IMR-90 (cell line): ENCODE data around the gene CCDC33. TPM values are rescaled to one million over a fixed set of nuclear protein-coding genes. Genes with fewer than 3 reads are reported as not detected.

Experiments
- ATAC-seq: fragments of 200-7000 bp; cut with Tn5 transposase; 2 replicates; pipeline ENCODE4 v1.9.1; 2020; ENCODE audit warnings: low read depth, mild to moderate bottlenecking, moderate library complexity
- BruUV-seq: library from RNA; stranded (reverse); fragments of 400-500 nt; replicated peaks from 2 replicates; lab custom pipeline; 2021; lab: Mats Ljungman, UMichigan
- CTCF ChIA-PET: fragments of 300-600 bp; formaldehyde crosslinking; extraction: SDS; loops from one replicate; lab custom pipeline; 2021; ENCODE audit warnings: antibody characterized with exemption; lab: Yijun Ruan, JAX
- POLR2A ChIA-PET: fragments of 300-600 bp; sonication (Branson Sonifier 250); formaldehyde crosslinking; loops from one replicate; lab custom pipeline; 2022; ENCODE audit warnings: antibody characterized with exemption; ENCODE audit not compliant: unreplicated experiment; lab: Charles Lee
- DNase-seq: peaks from one replicate; pipeline ENCODE4 v3.0.0; 2013
- H2AFZ ChIP-seq: replicated peaks from 2 replicates; pipeline ENCODE3; 2013; ENCODE audit warnings: low read length, mild to moderate bottlenecking; ENCODE audit not compliant: poor library complexity
- H2AK5ac ChIP-seq: 2 replicates; pipeline ENCODE4 v1.6.1; 2013; ENCODE audit warnings: low read depth, low read length, inconsistent platforms
- H2AK9ac ChIP-seq: replicated peaks from 2 replicates; pipeline ENCODE3; 2013; ENCODE audit warnings: mild to moderate bottlenecking, low read depth, low read length, moderate library complexity; ENCODE audit not compliant: poor library complexity
- H2BK120ac ChIP-seq: 2 replicates; pipeline ENCODE4 v1.6.1; 2013; ENCODE audit warnings: low read depth, low read length, inconsistent platforms
- H2BK15ac ChIP-seq: 3 replicates; pipeline ENCODE4 v1.6.1; 2013; ENCODE audit warnings: low read depth, low read length, inconsistent platforms
- H2BK20ac ChIP-seq: 2 replicates; pipeline ENCODE4 v1.6.1; 2013; ENCODE audit warnings: low read depth, mild to moderate bottlenecking, inconsistent platforms, low read length, moderate library complexity
- H2BK5ac ChIP-seq: 2 replicates; pipeline ENCODE4 v1.6.1; 2013; ENCODE audit warnings: mild to moderate bottlenecking, low read depth, low read length, inconsistent platforms; ENCODE audit not compliant: poor library complexity, severe bottlenecking
- H3K14ac ChIP-seq: replicated peaks from 2 replicates; pipeline ENCODE4 v1.6.1; 2013; ENCODE audit warnings: low read depth, low read length, inconsistent platforms
- H3K18ac ChIP-seq: 2 replicates; pipeline ENCODE4 v1.6.1; 2013; ENCODE audit warnings: low read depth, low read length, control low read depth
- H3K23ac ChIP-seq: 2 replicates; pipeline ENCODE4 v1.6.1; 2013; ENCODE audit warnings: low read depth, low read length, inconsistent platforms
- H3K27ac ChIP-seq: 2 replicates; pipeline ENCODE4 v1.5.1; 2013; ENCODE audit warnings: mild to moderate bottlenecking, control low read depth, low read length; ENCODE audit not compliant: insufficient read depth
- H3K27me3 ChIP-seq: 2 replicates; pipeline ENCODE4 v1.6.1; 2013; ENCODE audit warnings: low read length; ENCODE audit not compliant: control insufficient read depth, insufficient read depth
- H3K36me3 ChIP-seq: 2 replicates; pipeline ENCODE4 v1.6.1; 2013; ENCODE audit warnings: low read length, mixed read lengths; ENCODE audit not compliant: control insufficient read depth, insufficient read depth
- H3K4ac ChIP-seq: 2 replicates; pipeline ENCODE4 v1.6.1; 2013; ENCODE audit warnings: low read depth, low read length, inconsistent platforms
- H3K4me1 ChIP-seq: 2 replicates; pipeline ENCODE4 v1.6.1; 2013; ENCODE audit warnings: low read length, mixed read lengths; ENCODE audit not compliant: control insufficient read depth, insufficient read depth
- H3K4me2 ChIP-seq: 2 replicates; pipeline ENCODE4 v1.6.1; 2013; ENCODE audit warnings: low read depth, mild to moderate bottlenecking, control low read depth, low read length, moderate library complexity
- H3K4me3 ChIP-seq: 2 replicates; pipeline ENCODE4 v1.5.1; 2013; ENCODE audit warnings: low read depth, mild to moderate bottlenecking, control low read depth, low read length, moderate library complexity; ENCODE audit not compliant: insufficient read depth
- H3K56ac ChIP-seq: 2 replicates; pipeline ENCODE4 v1.6.1; 2013; ENCODE audit warnings: low read length, inconsistent platforms; ENCODE audit not compliant: insufficient read depth; ENCODE audit errors: extremely low read depth
- H3K79me1 ChIP-seq, 2 experiments: 2 replicates each; pipeline ENCODE4 v1.6.1; 2013; ENCODE audit warnings: low read length in 2 of 2, inconsistent platforms in 1 of 2, low read depth in 1 of 2
- H3K9ac ChIP-seq: 2 replicates; pipeline ENCODE4 v1.6.1; 2013; ENCODE audit warnings: low read depth, low read length, control low read depth
- H3K9me1 ChIP-seq: 2 replicates; pipeline ENCODE4 v1.6.1; 2013; ENCODE audit warnings: low read length, inconsistent platforms; ENCODE audit not compliant: insufficient read depth
- H3K9me3 ChIP-seq: 2 replicates; pipeline ENCODE4 v1.6.1; 2013; ENCODE audit warnings: low read length; ENCODE audit not compliant: control insufficient read depth, insufficient read depth
- H4K20me1 ChIP-seq: 2 replicates; pipeline ENCODE4 v1.6.1; 2013; ENCODE audit warnings: low read length, inconsistent platforms; ENCODE audit not compliant: insufficient read depth
- H4K5ac ChIP-seq: 2 replicates; pipeline ENCODE4 v1.6.1; 2013; ENCODE audit warnings: mild to moderate bottlenecking, low read depth, low read length, control low read depth
- H4K8ac ChIP-seq, 2 experiments: 2 replicates each; pipeline ENCODE4 v1.6.1; 2013; ENCODE audit warnings: low read depth in 2 of 2, low read length in 2 of 2, control low read depth in 1 of 2, inconsistent platforms in 1 of 2
- H4K91ac ChIP-seq: 2 replicates; pipeline ENCODE4 v1.6.1; 2013; ENCODE audit warnings: low read depth, low read length, inconsistent platforms; ENCODE audit not compliant: insufficient read depth
- BHLHE40 ChIP-seq: fragments of 150-350 bp; IDR thresholded peaks from 2 replicates; pipeline ENCODE4 v1.6.1; 2016; ENCODE audit warnings: mild to moderate bottlenecking, low read depth, low read length
- CEBPB ChIP-seq: IDR thresholded peaks from 2 replicates; pipeline ENCODE4 v1.6.1; 2012; ENCODE audit warnings: low read depth, low read length, improper control_type of control experiment
- CHD1 ChIP-seq: IDR thresholded peaks from 2 replicates; pipeline ENCODE4 v1.6.1; 2012; ENCODE audit warnings: low read depth, low read length, improper control_type of control experiment
- CTCF ChIP-seq: conservative IDR thresholded peaks from 2 replicates; pipeline ENCODE4 v1.5.1; 2012; ENCODE audit warnings: mild to moderate bottlenecking, low read depth, low read length, improper control_type of control experiment
- ELK1 ChIP-seq: fragments of 150-350 bp; IDR thresholded peaks from 2 replicates; pipeline ENCODE4 v1.6.1; 2016; ENCODE audit warnings: low read depth, mild to moderate bottlenecking, low read length, moderate library complexity, borderline replicate concordance
- FOS ChIP-seq: fragments of 150-350 bp; IDR thresholded peaks from 2 replicates; pipeline ENCODE4 v1.6.1; 2016; ENCODE audit warnings: low read depth, low read length
- MAFK ChIP-seq: IDR thresholded peaks from 2 replicates; pipeline ENCODE4 v1.6.1; 2012; ENCODE audit warnings: low read depth, low read length, improper control_type of control experiment
- MAZ ChIP-seq: IDR thresholded peaks from 2 replicates; pipeline ENCODE4 v1.6.1; 2012; ENCODE audit warnings: low read depth, mild to moderate bottlenecking, low read length, improper control_type of control experiment, moderate library complexity, borderline replicate concordance
- NFE2L2 ChIP-seq: fragments of 150-350 bp; IDR thresholded peaks from 2 replicates; pipeline ENCODE4 v1.6.1; 2016; ENCODE audit warnings: low read depth, mild to moderate bottlenecking, low read length
- RCOR1 ChIP-seq: IDR thresholded peaks from 2 replicates; pipeline ENCODE4 v1.6.1; 2012; ENCODE audit warnings: mild to moderate bottlenecking, low read length, improper control_type of control experiment; ENCODE audit not compliant: insufficient replicate concordance
- RFX5 ChIP-seq: IDR thresholded peaks from 2 replicates; pipeline ENCODE4 v1.8.0; 2012; ENCODE audit warnings: low read depth, mild to moderate bottlenecking, low read length, moderate library complexity
- USF2 ChIP-seq: fragments of 150-350 bp; IDR thresholded peaks from 2 replicates; pipeline ENCODE4 v1.6.1; 2017; ENCODE audit warnings: mild to moderate bottlenecking, antibody characterized with exemption, low read length, low read depth
- WGBS, 2 experiments: methylation state at CpG; one replicate each; pipeline versions ENCODE4 v1.1.5 to v1.1.7; 2013; ENCODE audit warnings: missing lambda C conversion rate in 2 of 2; ENCODE audit not compliant: insufficient read length in 1 of 2; ENCODE audit errors: extremely low coverage in 2 of 2; 5-methylcytosine and 5-hydroxymethylcytosine counted together
- dilution Hi-C: fragments of 300-500 bp; cut with HindIII; formaldehyde crosslinking; loops from one replicate; pipeline ENCODE4 v1.14.3; 2018; ENCODE audit warnings: low sequenced_read_pairs; ENCODE audit not compliant: unreplicated experiment
- in situ Hi-C: fragments of 300-500 bp; cut with MboI; formaldehyde crosslinking; loops from 3 replicates; pipeline ENCODE4 v1.14.3; 2019; ENCODE audit warnings: low sequenced_read_pairs, inconsistent platforms, mixed read lengths
- intact Hi-C: fragments of 100-400 bp; cut with micrococcal nuclease; formaldehyde crosslinking; loops from 2 replicates; pipeline ENCODE4 v1.10.0; 2022
- polyA plus RNA-seq, 3 experiments: library from polyadenylated mRNA; depleted of rRNA; stranded (reverse); fragments of >200 nt; gene quantifications; 2 replicates each; pipeline ENCODE4 v1.2.3, GENCODE V29; 2012; ENCODE audit warnings: low replicate concordance in 1 of 3
- total RNA-seq: library from RNA; depleted of rRNA; stranded (reverse); fragments of >200 nt; gene quantifications from 2 replicates; pipeline ENCODE4 v1.2.3, GENCODE V29; 2012

CCDC33 gene
- total and polyA plus RNA-seq, 2 of the 4 experiments (the other 2 are of a cell fraction), result not detected

DNA sequence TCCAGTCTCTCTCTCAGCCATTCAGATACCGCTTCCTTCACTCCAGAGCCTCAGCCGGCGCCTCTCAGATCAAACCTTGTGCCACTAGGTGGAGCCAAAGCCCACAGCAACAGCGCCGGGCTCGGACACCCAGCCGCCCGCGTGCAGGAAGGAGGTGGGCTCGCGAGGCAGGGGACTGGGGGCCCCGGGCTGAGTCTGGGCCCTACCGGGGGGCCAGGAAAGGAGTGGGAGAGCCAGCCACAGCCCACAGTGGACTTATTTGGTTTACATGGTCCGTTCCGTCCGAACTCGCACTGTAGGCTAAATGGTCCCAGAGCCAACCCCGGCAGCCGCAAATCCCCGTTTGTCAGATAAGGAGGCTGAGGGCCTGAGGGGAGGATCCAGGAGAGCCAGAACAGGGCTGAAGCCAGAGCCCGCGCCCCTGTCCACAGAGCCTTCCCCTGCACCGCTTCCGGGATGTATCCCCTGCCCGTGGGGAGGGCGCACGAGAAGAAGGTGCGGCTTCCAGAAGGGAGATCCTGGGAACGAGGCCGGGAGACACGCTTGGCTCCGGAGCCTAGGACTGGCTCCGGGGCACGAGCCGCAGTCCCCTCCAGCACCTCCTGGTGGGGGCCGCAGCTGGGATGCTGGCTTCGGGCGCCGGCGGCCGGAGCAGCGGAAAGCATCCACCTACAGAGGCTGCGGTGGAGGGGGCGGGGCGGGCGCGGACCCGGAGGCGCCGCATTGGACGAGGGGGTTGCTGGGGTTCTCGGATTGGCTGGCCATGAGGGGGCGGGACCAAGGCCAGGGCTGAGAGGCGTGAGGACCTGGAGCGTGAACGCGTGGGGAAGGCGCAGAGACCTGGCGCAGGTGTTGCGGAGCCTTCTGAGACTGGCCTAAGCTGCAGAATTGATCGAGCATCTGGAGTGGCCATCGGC lies 137.9 kb downstream of the CCDC33 start:
- Histone ChIP-seq H3K9me1 (no peaks in the 10 kb centered on the region), H2BK120ac (no peak overlapping the region), H3K23ac (no peak overlapping the region), H2AFZ (peak overlapping the region; percentile 95), H3K27me3 (peaks cover 31% of the 10 kb centered on the region), H3K4me3 (peak overlapping the region; percentile 78), H3K4ac (no peak overlapping the region), H3K79me1 (no peaks in the 10 kb centered on the region), H2BK20ac (no peak overlapping the region), H3K18ac (no peak overlapping the region), H3K9me3 (no peaks in the 10 kb centered on the region), H4K8ac (no peak overlapping the region), H3K27ac (no peak overlapping the region; the same call in 1 of the 2 replicates), H3K9ac (peak overlapping the region; percentile 6; the same call in 1 of the 2 replicates), H4K20me1 (no peaks in the 10 kb centered on the region; the same call in 1 of the 2 replicates), H2AK9ac (peak overlapping the region; percentile 84), H2BK15ac (no peak overlapping the region), H3K4me2 (peak overlapping the region; percentile 100), H4K91ac (no peak overlapping the region), H3K4me1 (peaks cover 4% of the 10 kb centered on the region; the same call in 1 of the 2 replicates), H4K5ac (no peak overlapping the region), H3K36me3 (no peaks in the 10 kb centered on the region), H2BK5ac (no peak overlapping the region), H2AK5ac (no peak overlapping the region), H3K14ac (no peak overlapping the region), H3K56ac (no peak overlapping the region)
- dilution Hi-C loops, result no loop called here
- DNase-seq (peak; percentile 72), ATAC-seq (peak; percentile 95)
- intact Hi-C loops, result loop anchor here (1.0 to 10.0 kb wide), 5 partner anchors 65 to 581 kb away; partner anchors contain the start of gene RPP25
- ChIA-PET CTCF (interaction anchor here (0.8 to 1.3 kb wide), 2 partner anchors 65 to 68 kb away, joined by 3 read pairs; no protein-coding TSS in a partner anchor), POLR2A (no interaction called here)
- WGBS, 2 experiments, result 2% methylated on average over 24 of the region's 62 CpGs; no CpG with 5 or more reads in 1 of the 2 experiments
- BruUV-seq, result no TSS peak
- in situ Hi-C loops, result loop anchor here (5.0 to 10.0 kb wide), 2 partner anchors 248 to 401 kb away; no protein-coding TSS in a partner anchor
- TF ChIP-seq FOS (no peak), CTCF (peak; percentile 92), CHD1 (no peak), RCOR1 (no peak), CEBPB (no peak), MAFK (no peak), MAZ (no peak), USF2 (no peak), RFX5 (peak; percentile 71), ELK1 (no peak), BHLHE40 (0 out of 2 replicates have a peak, but pooled peaks have one; percentile 9), NFE2L2 (no peak)
